SK-N-SH (cell line): ENCODE data around the gene ZDHHC15. TPM values are rescaled to one million over a fixed set of nuclear protein-coding genes. Genes with fewer than 3 reads are reported as not detected.
A peak's percentile ranks its signal among the peaks of the same experiment; 100 is the strongest.
"Not testable (repeated sequence)": the region's sequence is repeated elsewhere in the genome, so short reads cannot be mapped to it uniquely, and the experiment has no call there.

Experiments
- CTCF ChIA-PET: fragments of 300-600, 350-600 bp; formaldehyde crosslinking; extraction: SDS; loops from one replicate; lab custom pipeline; 2021; lab: Yijun Ruan, JAX
- POLR2A ChIA-PET: fragments of 350-600 bp; sonication (Branson Sonifier 250); formaldehyde crosslinking; extraction: SDS; loops from one replicate; lab custom pipeline; 2020; ENCODE audit warnings: antibody characterized with exemption, inconsistent platforms; lab: Yijun Ruan, JAX
- DNase-seq: peaks from one replicate; pipeline ENCODE4 v3.0.0; 2012
- H2AFZ ChIP-seq: fragments of 200-600 bp; sonication (generic); 2 replicates; pipeline ENCODE4 v1.8.1; 2016; ENCODE audit warnings: antibody characterized with exemption, mild to moderate bottlenecking, low read depth
- H3F3A ChIP-seq: fragments of 200-600 bp; sonication (generic); replicated peaks from 2 replicates; pipeline ENCODE3; 2016; ENCODE audit warnings: antibody characterized with exemption, mild to moderate bottlenecking; ENCODE audit not compliant: insufficient read depth
- H3K27ac ChIP-seq, 2 experiments: fragments of 200-500 bp in 1 of 2; fragments of 200-600 bp in 1 of 2; sonication (Bioruptor generic) in 1 of 2; sonication (generic), shearing (Covaris generic) in 1 of 2; 2 replicates each; pipeline versions ENCODE4 v1.5.1 to v1.6.1; 2014 to 2016; ENCODE audit warnings: low read depth in 2 of 2, inconsistent platforms in 1 of 2, low read length in 1 of 2, mild to moderate bottlenecking in 1 of 2, mixed read lengths in 1 of 2
- H3K27me3 ChIP-seq: fragments of 200-600 bp; sonication (generic), shearing (Covaris generic); 2 replicates; pipeline ENCODE4 v1.6.1; 2016; ENCODE audit warnings: mixed run types; ENCODE audit not compliant: insufficient read depth
- H3K36me3 ChIP-seq, 2 experiments: fragments of 200-500 bp in 1 of 2; fragments of 200-600 bp in 1 of 2; sonication (Bioruptor generic) in 1 of 2; sonication (generic) in 1 of 2; replicated peaks in 1 of 2; 2 replicates each; pipeline versions ENCODE3 to v1.5.1; 2014 to 2016; ENCODE audit warnings: low read length in 1 of 2, mild to moderate bottlenecking in 1 of 2; ENCODE audit not compliant: insufficient read depth in 2 of 2, control insufficient read depth in 1 of 2
- H3K4me1 ChIP-seq, 2 experiments: fragments of 200-500 bp in 1 of 2; fragments of 200-600 bp in 1 of 2; sonication (Bioruptor generic) in 1 of 2; sonication (generic), shearing (Covaris generic) in 1 of 2; 2 replicates each; pipeline versions ENCODE4 v1.5.1 to v1.6.1; 2014 to 2016; ENCODE audit warnings: low read depth in 1 of 2, low read length in 1 of 2, mixed run types in 1 of 2; ENCODE audit not compliant: insufficient read depth in 2 of 2, control insufficient read depth in 1 of 2
- H3K4me2 ChIP-seq: fragments of 200-600 bp; sonication (generic), shearing (Covaris generic); 2 replicates; pipeline ENCODE4 v1.6.1; 2017; ENCODE audit warnings: mixed run types
- H3K4me3 ChIP-seq, 2 experiments: fragments of 200-500 bp in 1 of 2; fragments of 200-600 bp in 1 of 2; sonication (Bioruptor generic) in 1 of 2; sonication (generic), shearing (Covaris generic) in 1 of 2; 2 replicates each; pipeline versions ENCODE4 v1.5.1 to v1.8.1; 2014 to 2016; ENCODE audit warnings: low read depth in 2 of 2, inconsistent platforms in 1 of 2, low read length in 1 of 2, mild to moderate bottlenecking in 1 of 2, mixed read lengths in 1 of 2, moderate library complexity in 1 of 2
- H3K79me2 ChIP-seq: fragments of 200-600 bp; sonication (generic); 2 replicates; pipeline ENCODE4 v1.8.1; 2017; ENCODE audit warnings: mild to moderate bottlenecking; ENCODE audit not compliant: insufficient read depth
- H3K9ac ChIP-seq: fragments of 200-600 bp; sonication (generic); 2 replicates; pipeline ENCODE4 v1.6.1; 2017; ENCODE audit warnings: mixed run types
- H3K9me2 ChIP-seq: fragments of 200-600 bp; sonication (generic); 2 replicates; pipeline ENCODE4 v1.6.1; 2017; ENCODE audit warnings: mixed run types
- H3K9me3 ChIP-seq: fragments of 200-600 bp; sonication (generic); 2 replicates; pipeline ENCODE4 v1.6.1; 2017; ENCODE audit warnings: mixed run types, mild to moderate bottlenecking, moderate library complexity
- H4K20me1 ChIP-seq: fragments of 200-600 bp; sonication (generic); 2 replicates; pipeline ENCODE4 v1.6.1; 2017; ENCODE audit warnings: mild to moderate bottlenecking, mixed run types; ENCODE audit not compliant: insufficient read depth
- CHD2 ChIP-seq: fragments of 150-350 bp; IDR thresholded peaks from 2 replicates; pipeline ENCODE4 v1.6.1; 2018; ENCODE audit warnings: low read length; ENCODE audit not compliant: partially characterized antibody
- ELF1 ChIP-seq: IDR thresholded peaks from 2 replicates; pipeline ENCODE4 v1.4.0; 2012
- EZH2phosphoT487 ChIP-seq: fragments of 200-600 bp; sonication (generic); IDR thresholded peaks from 2 replicates; pipeline ENCODE4 v1.6.1; 2017; ENCODE audit warnings: low read depth, mixed run types, mild to moderate bottlenecking, antibody characterized with exemption, moderate library complexity, borderline replicate concordance
- FOXJ3 ChIP-seq: sonication (generic); formaldehyde crosslinking; IDR thresholded peaks from 2 replicates; pipeline ENCODE4 v1.5.1; 2020; ENCODE audit warnings: mild to moderate bottlenecking, missing genetic modification reagents
- FOXM1 ChIP-seq: IDR thresholded peaks from 2 replicates; pipeline ENCODE4 v1.4.0; 2012; ENCODE audit warnings: low read depth, mild to moderate bottlenecking
- MEF2A ChIP-seq: IDR thresholded peaks from 2 replicates; pipeline ENCODE4 v1.4.0; 2012; ENCODE audit warnings: low read depth, borderline replicate concordance
- MXI1 ChIP-seq: IDR thresholded peaks from 2 replicates; pipeline ENCODE4 v1.6.1; 2012; ENCODE audit warnings: mild to moderate bottlenecking, low read depth, low read length, improper control_type of control experiment
- NFIC ChIP-seq: IDR thresholded peaks from 2 replicates; pipeline ENCODE4 v1.4.0; 2012; ENCODE audit warnings: borderline replicate concordance
- RCOR1 ChIP-seq: fragments of 150-350 bp; IDR thresholded peaks from 2 replicates; pipeline ENCODE4 v1.6.1; 2017; ENCODE audit warnings: antibody characterized with exemption, low read length
- RFX5 ChIP-seq: IDR thresholded peaks from 2 replicates; pipeline ENCODE4 v1.6.1; 2012; ENCODE audit warnings: mild to moderate bottlenecking, improper control_type of control experiment, low read length
- RXRA ChIP-seq: IDR thresholded peaks from 2 replicates; pipeline ENCODE4 v1.4.0; 2012; ENCODE audit warnings: low read depth, mild to moderate bottlenecking, borderline replicate concordance
- SIN3A ChIP-seq: IDR thresholded peaks from 2 replicates; pipeline ENCODE4 v1.6.1; 2012; ENCODE audit warnings: low read depth, mild to moderate bottlenecking, low read length, moderate library complexity, borderline replicate concordance
- TCF12 ChIP-seq: IDR thresholded peaks from 2 replicates; pipeline ENCODE4 v1.4.0; 2012
- WGBS: methylation state at CpG from one replicate; pipeline ENCODE4 v1.1.6; 2017; ENCODE audit warnings: low lambda C conversion rate; 5-methylcytosine and 5-hydroxymethylcytosine counted together
- polyA plus RNA-seq, 3 experiments: library from polyadenylated mRNA; depleted of rRNA; stranded (reverse); fragments of >200 nt; gene quantifications; 2 replicates each; pipeline ENCODE4 v1.2.3, GENCODE V29; 2012
- TF ChIP-seq, protein P1 (sequence below): IDR thresholded peaks from 2 replicates; pipeline ENCODE4 v1.4.0; 2012; ENCODE audit warnings: low read depth, borderline replicate concordance
- TF ChIP-seq, protein P2 (sequence below): IDR thresholded peaks from 2 replicates; pipeline ENCODE4 v1.4.0; 2012; ENCODE audit warnings: low read depth
- TF ChIP-seq, protein P3 (sequence below): fragments of 150-350 bp; IDR thresholded peaks from 2 replicates; pipeline ENCODE4 v1.6.1; 2016; ENCODE audit warnings: mild to moderate bottlenecking, low read depth, low read length

The ZDHHC15 gene
- 0.02 and 0.03 TPM in 2 replicates for polyA plus RNA-seq (2012; rRNA removed)
- 0.09 and 0.10 TPM in 2 replicates for polyA plus RNA-seq (2012; cell fraction: cytosol; rRNA removed)
- polyA plus RNA-seq (2012; cell fraction: nucleus; rRNA removed) = 0.02 TPM in 1 of 2 replicates, not detected in the other

GRCh38 chrX:75522565-75523431, at the start of gene ZDHHC15:
ZDHHC15 (minus strand) TSS chrX:75523037; CDS start chrX:75523024, 13 bp downstream.
- no peaks in the 10 kb centered on the region for H3F3A ChIP-seq
- no peak within 1 kb of the TSS for H2AFZ ChIP-seq
- no peaks in the 10 kb centered on the region for H3K9me2 ChIP-seq
- H3K4me3 ChIP-seq = peak within 1 kb of the TSS in 1 of 2 experiments; percentile 44; a peak in 2 of 4 replicates
- WGBS = 2% methylated on average over 14 of the region's 45 CpGs
- CTCF ChIA-PET = no interaction called here
- H3K9me3 ChIP-seq = no peaks in the 10 kb centered on the region
- H3K9ac ChIP-seq = no peak within 1 kb of the TSS
- peak within 1 kb of the TSS in 1 of 2 experiments; percentile 54; a peak in 2 of 4 replicates for H3K27ac ChIP-seq
- TF ChIP-seq FOXJ3 (CRISPR knock-in tag) = 0 out of 2 replicates have a peak, but pooled peaks have one; percentile 46
- no peak for TF ChIP-seq ELF1
- TF ChIP-seq CHD2 = peak; percentile 60
- TF ChIP-seq, all 33 proteins: peak for 2
- Histone ChIP-seq H3K4me1 (no peaks in the 10 kb centered on the region), H3K36me3 (no peaks in the 10 kb centered on the region), H4K20me1 (no peaks in the 10 kb centered on the region), H3K27me3 (no peaks in the 10 kb centered on the region), H3K79me2 (no peaks in the 10 kb centered on the region), H3K4me2 (peak within 1 kb of the TSS; percentile 57; the same call in 1 of the 2 replicates)
- peak; percentile 64 for DNase-seq
- POLR2A ChIA-PET = no interaction called here

DNA sequence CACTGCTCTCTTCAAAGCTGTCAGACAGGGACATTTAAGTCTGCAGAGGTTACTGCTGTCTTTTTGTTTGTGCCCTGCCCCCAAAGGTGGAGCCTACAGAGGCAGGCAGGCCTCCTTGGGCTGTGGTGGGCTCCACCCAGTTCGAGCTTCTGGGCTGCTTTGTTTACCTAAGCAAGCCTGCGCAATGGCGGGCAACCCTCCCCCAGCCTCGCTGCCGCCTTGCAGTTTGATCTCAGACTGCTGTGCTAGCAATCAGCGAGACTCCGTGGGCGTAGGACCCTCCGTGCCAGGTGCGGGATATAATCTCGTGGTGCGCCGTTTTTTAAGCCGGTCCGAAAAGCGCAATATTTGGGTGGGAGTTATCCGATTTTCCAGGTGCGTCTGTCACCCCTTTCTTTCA, 37.7 kb upstream of the ZDHHC15 start:
- H3K4me1 ChIP-seq, H3K79me2 ChIP-seq, H4K20me1 ChIP-seq, POLR2A ChIA-PET, H2AFZ ChIP-seq, H3K36me3 ChIP-seq, H3K4me2 ChIP-seq, CTCF ChIA-PET, H3F3A ChIP-seq, H3K9me3 ChIP-seq, DNase-seq, H3K9me2 ChIP-seq, H3K4me3 ChIP-seq, H3K27me3 ChIP-seq, H3K27ac ChIP-seq, H3K9ac ChIP-seq: not testable (repeated sequence)
- WGBS = 60% methylated on average over 9 of the region's 18 CpGs

- Histone ChIP-seq H4K20me1 (no peaks in the 10 kb centered on the region), H3F3A (no peaks in the 10 kb centered on the region), H3K36me3 (no peaks in the 10 kb centered on the region), H3K79me2 (no peaks in the 10 kb centered on the region), H2AFZ (no peak overlapping the region), H3K4me1 (no peaks in the 10 kb centered on the region), H3K27ac (no peak overlapping the region), H3K4me3 (no peak overlapping the region), H3K9me2 (no peaks in the 10 kb centered on the region), H3K4me2 (no peak overlapping the region), H3K27me3 (no peaks in the 10 kb centered on the region), H3K9me3 (no peaks in the 10 kb centered on the region), H3K9ac (no peak overlapping the region)
- POLR2A ChIA-PET = no interaction called here
- CTCF ChIA-PET = no interaction called here
- no peak for DNase-seq
- WGBS = 16% methylated on average over 3 of the region's 3 CpGs
- TF ChIP-seq, protein P1, sequence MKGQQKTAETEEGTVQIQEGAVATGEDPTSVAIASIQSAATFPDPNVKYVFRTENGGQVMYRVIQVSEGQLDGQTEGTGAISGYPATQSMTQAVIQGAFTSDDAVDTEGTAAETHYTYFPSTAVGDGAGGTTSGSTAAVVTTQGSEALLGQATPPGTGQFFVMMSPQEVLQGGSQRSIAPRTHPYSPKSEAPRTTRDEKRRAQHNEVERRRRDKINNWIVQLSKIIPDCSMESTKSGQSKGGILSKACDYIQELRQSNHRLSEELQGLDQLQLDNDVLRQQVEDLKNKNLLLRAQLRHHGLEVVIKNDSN = no peak
- TF ChIP-seq, protein P2, sequence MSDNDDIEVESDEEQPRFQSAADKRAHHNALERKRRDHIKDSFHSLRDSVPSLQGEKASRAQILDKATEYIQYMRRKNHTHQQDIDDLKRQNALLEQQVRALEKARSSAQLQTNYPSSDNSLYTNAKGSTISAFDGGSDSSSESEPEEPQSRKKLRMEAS = no peak
- TF ChIP-seq RXRA (no peak), EZH2phosphoT487 (no peak), NFIC (no peak), FOXM1 (no peak), MEF2A (no peak), SIN3A (no peak), MXI1 (no peak), TCF12 (no peak), RFX5 (no peak), RCOR1 (no peak)
- TF ChIP-seq, protein P3, sequence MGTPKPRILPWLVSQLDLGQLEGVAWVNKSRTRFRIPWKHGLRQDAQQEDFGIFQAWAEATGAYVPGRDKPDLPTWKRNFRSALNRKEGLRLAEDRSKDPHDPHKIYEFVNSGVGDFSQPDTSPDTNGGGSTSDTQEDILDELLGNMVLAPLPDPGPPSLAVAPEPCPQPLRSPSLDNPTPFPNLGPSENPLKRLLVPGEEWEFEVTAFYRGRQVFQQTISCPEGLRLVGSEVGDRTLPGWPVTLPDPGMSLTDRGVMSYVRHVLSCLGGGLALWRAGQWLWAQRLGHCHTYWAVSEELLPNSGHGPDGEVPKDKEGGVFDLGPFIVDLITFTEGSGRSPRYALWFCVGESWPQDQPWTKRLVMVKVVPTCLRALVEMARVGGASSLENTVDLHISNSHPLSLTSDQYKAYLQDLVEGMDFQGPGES = no peak
These were observed 24.9 kb upstream of the ZDHHC15 start for GRCh38 chrX:75547783-75548182.
